Large intestine (tissue), 3 donors: Measurements from ENCODE around the gene SREBF2. TPM values are rescaled to one million over a fixed set of nuclear protein-coding genes. Genes with fewer than 3 reads are reported as not detected.

Source experiments
- DNase-seq, 2 donors: peaks; one replicate each; pipeline versions ENCODE4 v3.0.0 to v3.0.0-alpha.2; 2013
- H3K27ac ChIP-seq: one replicate; pipeline ENCODE4 v1.5.1; 2013; ENCODE audit warnings: low read length
- H3K27me3 ChIP-seq: 2 replicates; pipeline ENCODE4 v1.6.1; 2013; ENCODE audit warnings: low read length; ENCODE audit not compliant: control insufficient read depth, insufficient read depth
- H3K36me3 ChIP-seq: 2 replicates; pipeline ENCODE4 v1.6.1; 2013; ENCODE audit warnings: low read length; ENCODE audit not compliant: control insufficient read depth, insufficient read depth
- H3K4me1 ChIP-seq: one replicate; pipeline ENCODE4 v1.6.1; 2013; ENCODE audit warnings: low read length; ENCODE audit not compliant: control insufficient read depth, insufficient read depth
- H3K4me3 ChIP-seq: one replicate; pipeline ENCODE4 v1.5.1; 2013; ENCODE audit warnings: low read length
- H3K9me3 ChIP-seq: one replicate; pipeline ENCODE4 v1.6.1; 2013; ENCODE audit warnings: mild to moderate bottlenecking, low read depth, low read length, moderate library complexity; ENCODE audit not compliant: control insufficient read depth
- whole genome bisulfite sequencing: methylation state at CpG from one replicate; pipeline ENCODE4 v1.1.5; 2013; ENCODE audit warnings: low lambda C conversion rate; ENCODE audit not compliant: insufficient coverage; 5-methylcytosine and 5-hydroxymethylcytosine counted together
- polyA plus RNA-seq: library from polyadenylated mRNA; unstranded; fragments of 120-200 nt; gene quantifications from one replicate; pipeline ENCODE4 v1.2.1, GENCODE V29; 2013

The SREBF2 gene
- polyA plus RNA-seq, 1 donor = 73.5 TPM

DNA sequence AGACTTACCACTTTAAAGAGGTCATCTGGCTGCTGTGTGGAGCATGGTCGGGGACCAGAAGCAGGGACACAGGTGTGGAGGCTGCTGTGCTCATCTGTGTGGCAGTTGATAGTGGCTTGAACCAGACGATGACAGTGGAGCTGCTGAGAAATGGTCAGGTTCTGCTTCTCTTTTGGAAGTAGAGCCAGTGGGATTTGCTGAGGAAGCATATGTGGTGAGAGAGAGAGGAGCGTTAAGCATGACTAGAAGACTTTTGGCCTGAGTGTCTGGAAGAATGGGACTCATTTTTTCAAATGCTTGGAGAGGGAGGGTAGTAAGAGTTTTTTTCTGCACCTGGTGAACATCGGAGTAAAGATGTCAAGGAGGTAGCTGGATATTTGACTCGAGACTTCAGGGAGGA, 12.5 kb upstream of the SREBF2 start:
- no peak overlapping the region for H3K27ac ChIP-seq
- no peaks in the 10 kb centered on the region for H3K9me3 ChIP-seq
- no peak for DNase-seq
- H3K4me1 ChIP-seq = no peaks in the 10 kb centered on the region
- H3K4me3 ChIP-seq = no peak overlapping the region
- 100% methylated on average over 1 of the region's 5 CpGs for WGBS
- no peaks in the 10 kb centered on the region for H3K27me3 ChIP-seq
- peaks cover 22% of the 10 kb centered on the region for H3K36me3 ChIP-seq

DNA sequence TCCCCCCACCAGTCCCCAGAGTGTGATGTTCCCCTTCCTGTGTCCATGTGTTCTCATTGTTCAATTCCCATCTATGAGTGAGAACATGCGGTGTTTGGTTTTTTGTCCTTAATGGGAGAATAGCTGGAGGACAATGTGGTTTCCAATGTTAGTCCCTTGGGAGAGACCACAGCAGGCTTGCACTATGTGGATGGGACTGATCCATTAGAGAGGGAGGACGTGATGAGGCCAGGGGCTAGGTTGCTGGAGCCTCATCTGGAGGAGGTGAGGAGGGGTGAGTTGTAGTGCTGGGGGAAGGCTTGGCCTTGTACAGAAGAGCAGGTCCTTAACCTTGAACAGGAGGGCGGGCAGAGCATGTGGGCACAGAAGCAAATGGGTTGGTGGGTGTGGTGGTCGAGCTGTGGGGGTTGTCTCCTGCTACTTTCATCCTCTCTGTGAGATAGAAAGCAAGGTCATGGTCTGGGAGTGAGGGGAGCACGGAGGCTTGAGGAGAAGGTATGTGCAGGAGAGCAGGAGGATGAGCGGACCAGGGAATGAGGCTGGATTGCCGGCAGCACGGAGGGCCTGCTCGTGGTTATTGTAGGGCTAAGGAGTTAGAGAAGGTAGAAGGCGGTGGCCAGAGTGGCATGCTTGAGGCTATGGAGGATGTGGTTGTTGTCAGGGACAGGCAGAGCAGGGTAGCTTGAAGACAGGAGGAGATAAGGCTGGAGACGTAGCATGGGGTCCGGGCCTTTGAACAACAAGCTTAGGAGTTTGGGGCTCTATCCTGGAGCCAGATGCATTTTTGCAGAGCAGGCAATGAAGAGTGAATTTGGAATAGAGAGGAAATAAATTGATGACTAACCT, 11.2 kb upstream of the SREBF2 start:
- H3K27ac ChIP-seq = no peak overlapping the region
- DNase-seq = no peak
- no peaks in the 10 kb centered on the region for H3K27me3 ChIP-seq
- H3K36me3 ChIP-seq = peaks cover 21% of the 10 kb centered on the region
- H3K4me3 ChIP-seq = no peak overlapping the region
- H3K4me1 ChIP-seq = peaks cover 11% of the 10 kb centered on the region
- H3K9me3 ChIP-seq = no peaks in the 10 kb centered on the region
- WGBS = 100% methylated on average over 1 of the region's 12 CpGs

DNA sequence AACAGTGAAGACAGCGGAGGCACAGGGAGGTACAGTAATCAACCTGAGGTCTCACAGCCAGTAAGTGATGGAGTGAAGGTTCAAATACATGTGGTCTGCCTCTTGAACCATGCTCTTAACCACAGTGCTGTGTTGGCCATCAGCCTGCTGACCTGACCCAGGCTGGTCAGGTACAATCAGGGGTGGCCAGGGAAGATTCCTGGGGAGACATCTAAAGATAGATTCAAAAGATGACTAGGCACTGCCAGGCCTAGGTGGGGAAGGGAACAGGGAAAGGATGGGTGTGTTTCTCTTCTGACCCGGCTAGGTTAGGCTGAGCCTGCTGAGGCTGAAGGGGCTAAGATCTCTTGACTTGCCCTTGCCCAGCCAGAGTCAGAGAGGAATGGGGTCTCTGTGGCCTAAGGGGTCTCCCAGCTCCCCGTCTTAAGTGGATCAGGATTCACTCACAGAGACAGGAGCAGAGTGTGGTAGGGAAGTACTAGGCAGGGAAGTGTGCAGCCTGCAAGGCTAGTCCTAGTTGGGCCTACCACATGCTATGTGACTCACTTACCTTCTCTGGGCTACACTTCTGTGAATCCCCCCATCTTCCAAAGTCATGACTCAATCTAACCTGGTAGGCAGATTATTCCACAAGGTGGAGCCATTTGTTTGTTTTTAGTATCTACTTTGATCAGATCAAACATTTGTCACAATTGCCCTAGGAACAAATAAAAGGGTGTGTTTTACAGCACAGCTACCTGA, 10.4 kb upstream of the SREBF2 start:
- Histone ChIP-seq H3K9me3 (no peaks in the 10 kb centered on the region), H3K4me3 (no peak overlapping the region), H3K27ac (no peak overlapping the region), H3K36me3 (peaks cover 21% of the 10 kb centered on the region), H3K27me3 (no peaks in the 10 kb centered on the region), H3K4me1 (peaks cover 14% of the 10 kb centered on the region)
- peak; percentile 22 to 61 for DNase-seq
- WGBS = 100% methylated on average over 1 of the region's 3 CpGs

DNA sequence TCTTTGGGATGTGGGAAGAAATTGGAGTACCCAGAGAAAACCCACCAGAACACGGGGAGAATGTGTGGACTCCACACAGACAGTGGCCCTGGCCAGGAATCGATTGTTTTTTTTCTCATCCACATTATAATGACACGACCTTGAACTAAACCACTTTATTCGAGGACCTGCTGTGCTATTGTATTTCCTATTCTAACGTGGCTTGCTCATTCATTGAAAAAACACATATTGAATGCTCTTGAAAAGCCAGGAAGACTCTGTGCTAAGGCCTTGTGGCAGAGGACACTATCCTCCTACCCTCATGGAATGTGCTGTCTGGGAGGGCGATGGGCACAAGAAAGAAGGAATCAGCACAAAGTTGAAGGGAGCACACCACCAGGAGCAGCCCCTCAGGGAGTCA, 9.1 kb upstream of the SREBF2 start:
- WGBS = 0% methylated on average over 1 of the region's 6 CpGs
- Histone ChIP-seq H3K4me1 (peaks cover 14% of the 10 kb centered on the region), H3K4me3 (no peak overlapping the region), H3K27me3 (no peaks in the 10 kb centered on the region), H3K9me3 (no peaks in the 10 kb centered on the region), H3K36me3 (peaks cover 21% of the 10 kb centered on the region), H3K27ac (no peak overlapping the region)
- no peak for DNase-seq

DNA sequence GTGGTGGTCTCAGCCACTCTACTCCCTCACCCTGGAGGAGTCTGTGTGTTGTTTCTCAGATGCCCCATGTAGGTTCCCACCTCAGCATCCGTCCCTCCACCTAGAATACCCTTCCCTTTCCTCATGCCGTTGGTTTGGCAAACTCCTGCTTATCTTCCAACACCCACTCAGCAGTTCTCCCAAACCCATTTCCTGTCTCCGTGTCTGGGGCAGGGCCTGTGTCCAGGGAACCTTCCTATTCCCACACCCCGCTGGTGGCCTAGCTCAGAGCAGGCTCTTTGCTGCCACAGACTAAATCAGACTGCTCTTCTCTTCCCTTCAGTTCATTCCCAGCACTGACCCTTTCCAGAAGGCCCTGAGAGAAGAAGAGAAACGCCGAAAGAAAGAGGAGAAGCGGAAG, 7.5 kb upstream of the SREBF2 start:
- no peaks in the 10 kb centered on the region for H3K9me3 ChIP-seq
- peaks cover 14% of the 10 kb centered on the region for H3K4me1 ChIP-seq
- no peaks in the 10 kb centered on the region for H3K27me3 ChIP-seq
- no peak for DNase-seq
- no peak overlapping the region for H3K27ac ChIP-seq
- no peak overlapping the region for H3K4me3 ChIP-seq
- WGBS = 100% methylated on average over 2 of the region's 7 CpGs
- peaks cover 17% of the 10 kb centered on the region for H3K36me3 ChIP-seq

DNA sequence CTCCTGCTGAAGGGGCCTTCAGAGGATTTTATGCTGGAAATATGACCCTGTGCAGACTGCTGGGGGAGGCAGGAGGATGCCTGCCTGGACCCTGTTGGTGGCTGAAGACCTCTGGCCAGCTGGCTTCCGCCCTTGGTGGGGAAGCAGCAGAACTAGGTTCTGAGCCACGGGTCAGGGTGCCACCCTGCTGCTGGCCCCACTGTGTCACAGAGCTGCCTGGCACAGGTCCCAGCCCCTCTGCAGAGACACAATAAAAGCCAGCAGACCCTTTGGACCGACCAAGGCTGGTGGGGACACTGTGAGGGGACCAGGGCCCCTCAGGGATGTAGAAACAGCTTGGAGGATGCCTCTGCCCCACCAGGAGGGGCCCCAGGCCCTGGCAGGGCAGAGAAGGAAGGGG, 6.9 kb upstream of the SREBF2 start:
- Histone ChIP-seq H3K27ac (no peak overlapping the region), H3K4me3 (no peak overlapping the region), H3K36me3 (peaks cover 17% of the 10 kb centered on the region), H3K27me3 (no peaks in the 10 kb centered on the region), H3K4me1 (peaks cover 14% of the 10 kb centered on the region), H3K9me3 (no peaks in the 10 kb centered on the region)
- DNase-seq = no peak
- no CpG with 5 or more reads among the region's 3 CpGs for WGBS

DNA sequence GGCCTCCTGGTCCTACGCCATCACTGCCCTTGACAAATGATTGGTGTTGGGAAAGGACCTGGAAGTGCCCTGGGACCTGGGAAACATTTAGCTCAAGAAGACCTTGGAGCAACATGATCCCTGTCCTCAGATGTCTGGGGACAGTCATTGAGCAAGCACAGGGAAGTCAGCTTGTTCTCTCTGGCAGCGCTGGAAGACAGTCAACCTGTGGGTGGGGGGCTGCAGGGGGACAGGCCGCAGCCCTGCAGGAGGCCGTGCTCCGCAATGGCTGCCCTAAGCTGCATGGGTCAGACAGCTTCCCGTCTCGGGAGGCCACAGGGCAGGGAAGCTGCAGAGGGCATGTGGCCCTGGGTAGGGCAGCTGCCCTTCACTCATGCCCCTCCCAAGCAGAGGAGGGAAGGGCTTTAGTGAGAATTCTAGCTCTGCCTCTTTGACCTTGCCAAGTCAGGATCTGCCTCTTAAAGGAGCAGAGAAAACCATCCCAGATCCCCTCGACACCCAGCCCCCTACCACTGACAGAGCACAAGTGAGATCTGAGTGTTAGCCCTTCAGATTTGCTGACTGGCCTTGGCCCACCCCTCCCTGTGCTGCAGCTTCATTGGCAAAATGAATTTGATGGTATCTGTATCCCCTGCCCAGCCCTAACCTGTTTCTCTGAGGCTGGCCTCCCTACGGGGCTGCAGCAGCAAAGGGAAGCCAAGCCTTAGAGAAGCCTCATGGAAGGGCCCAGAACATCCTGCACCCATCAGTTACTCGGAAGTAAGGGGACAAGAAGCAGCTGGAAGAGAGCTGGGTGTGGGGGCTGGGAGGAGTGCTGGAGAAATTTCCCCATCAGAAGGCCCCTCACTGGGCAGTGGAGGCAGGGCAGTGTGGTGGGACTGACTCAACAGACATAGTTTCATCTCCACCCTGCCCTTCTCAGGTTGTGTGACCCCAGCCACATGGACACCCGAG, 6.2 kb upstream of the SREBF2 start:
- H3K4me3 ChIP-seq = no peak overlapping the region
- no peaks in the 10 kb centered on the region for H3K9me3 ChIP-seq
- H3K27ac ChIP-seq = no peak overlapping the region
- no CpG with 5 or more reads among the region's 11 CpGs for WGBS
- peaks cover 17% of the 10 kb centered on the region for H3K36me3 ChIP-seq
- peaks cover 14% of the 10 kb centered on the region for H3K4me1 ChIP-seq
- no peak for DNase-seq
- H3K27me3 ChIP-seq = no peaks in the 10 kb centered on the region

DNA sequence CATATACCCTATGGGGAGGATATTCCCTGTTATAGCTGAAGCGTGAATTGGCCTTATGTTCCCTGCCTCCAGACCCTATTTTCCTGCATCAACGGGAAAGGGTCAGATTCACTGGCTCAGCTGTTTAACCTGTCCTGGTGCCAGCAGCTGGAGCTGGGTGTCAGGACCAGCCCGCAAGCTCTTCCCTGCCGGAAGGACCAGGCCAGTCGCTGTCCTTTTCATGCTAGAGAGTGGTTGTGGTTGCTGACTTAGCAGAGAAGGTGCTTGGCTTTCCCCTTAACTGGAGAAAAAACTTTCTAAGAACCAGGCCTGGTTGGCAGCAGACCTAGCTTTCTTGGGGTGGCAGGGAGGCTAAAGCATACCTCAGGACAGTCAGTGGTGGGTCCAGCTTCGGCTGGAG, 5.2 kb upstream of the SREBF2 start:
- no peaks in the 10 kb centered on the region for H3K27me3 ChIP-seq
- peaks cover 14% of the 10 kb centered on the region for H3K4me1 ChIP-seq
- DNase-seq = no peak
- no peaks in the 10 kb centered on the region for H3K9me3 ChIP-seq
- H3K36me3 ChIP-seq = peaks cover 17% of the 10 kb centered on the region
- H3K27ac ChIP-seq = no peak overlapping the region
- no peak overlapping the region for H3K4me3 ChIP-seq
- no CpG with 5 or more reads among the region's 6 CpGs for WGBS

DNA sequence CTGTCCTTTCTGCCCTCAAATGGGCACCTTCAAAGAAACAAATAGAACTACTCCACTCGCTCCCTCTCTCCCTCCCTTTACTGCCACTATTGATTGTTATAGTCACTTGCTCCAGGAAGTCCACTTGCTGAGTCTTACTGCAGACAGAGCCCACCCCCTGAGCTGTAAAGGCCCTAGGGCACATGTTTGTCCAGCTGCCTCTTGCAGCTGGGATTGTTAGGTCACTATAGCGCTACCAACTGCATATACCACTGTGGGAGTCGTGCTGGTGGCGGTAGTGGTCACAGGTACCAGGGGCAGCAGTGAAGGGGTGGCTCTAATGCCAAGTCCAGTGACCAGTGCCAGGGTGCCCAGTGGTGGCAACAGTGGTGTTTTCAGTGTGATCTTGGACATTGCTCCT, 4.4 kb upstream of the SREBF2 start:
- WGBS = no CpG with 5 or more reads among the region's 4 CpGs
- no peak overlapping the region for H3K27ac ChIP-seq
- peak in 1 of 2 donors; percentile 66 for DNase-seq

DNA sequence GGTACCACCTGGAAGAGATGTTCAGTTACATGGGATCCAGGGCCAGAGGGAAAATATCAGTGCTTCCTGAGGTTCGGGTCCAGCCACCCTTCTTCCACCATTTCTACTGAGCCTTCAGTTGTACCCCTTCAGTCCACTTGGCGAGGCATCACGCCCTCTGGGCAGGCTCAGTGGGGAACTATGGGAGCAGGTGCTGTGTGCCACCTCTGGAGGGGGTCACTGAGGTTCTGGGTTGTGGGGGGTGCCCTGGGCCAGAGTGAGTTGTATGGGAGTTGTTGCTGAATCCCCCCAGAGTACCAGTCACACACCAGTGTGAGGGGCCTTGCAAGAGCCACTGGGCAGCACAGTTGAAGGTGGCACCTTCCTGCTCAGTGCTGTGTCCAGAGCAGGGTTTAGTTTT, 2.7 kb upstream of the SREBF2 start:
- no peak for DNase-seq
- Histone ChIP-seq H3K9me3 (no peaks in the 10 kb centered on the region), H3K27ac (no peak overlapping the region), H3K36me3 (peaks cover 9% of the 10 kb centered on the region), H3K4me1 (peaks cover 23% of the 10 kb centered on the region), H3K27me3 (no peaks in the 10 kb centered on the region), H3K4me3 (no peak overlapping the region)
- WGBS = no CpG with 5 or more reads among the region's 3 CpGs

More for the DNA sequence above, 4.4 kb upstream of the SREBF2 start:
- peaks cover 14% of the 10 kb centered on the region for H3K4me1 ChIP-seq
- H3K9me3 ChIP-seq = no peaks in the 10 kb centered on the region
- H3K4me3 ChIP-seq = no peak overlapping the region
- no peaks in the 10 kb centered on the region for H3K27me3 ChIP-seq
- peaks cover 15% of the 10 kb centered on the region for H3K36me3 ChIP-seq
